Measurements from ENCODE around the gene GPC5.

DNA sequence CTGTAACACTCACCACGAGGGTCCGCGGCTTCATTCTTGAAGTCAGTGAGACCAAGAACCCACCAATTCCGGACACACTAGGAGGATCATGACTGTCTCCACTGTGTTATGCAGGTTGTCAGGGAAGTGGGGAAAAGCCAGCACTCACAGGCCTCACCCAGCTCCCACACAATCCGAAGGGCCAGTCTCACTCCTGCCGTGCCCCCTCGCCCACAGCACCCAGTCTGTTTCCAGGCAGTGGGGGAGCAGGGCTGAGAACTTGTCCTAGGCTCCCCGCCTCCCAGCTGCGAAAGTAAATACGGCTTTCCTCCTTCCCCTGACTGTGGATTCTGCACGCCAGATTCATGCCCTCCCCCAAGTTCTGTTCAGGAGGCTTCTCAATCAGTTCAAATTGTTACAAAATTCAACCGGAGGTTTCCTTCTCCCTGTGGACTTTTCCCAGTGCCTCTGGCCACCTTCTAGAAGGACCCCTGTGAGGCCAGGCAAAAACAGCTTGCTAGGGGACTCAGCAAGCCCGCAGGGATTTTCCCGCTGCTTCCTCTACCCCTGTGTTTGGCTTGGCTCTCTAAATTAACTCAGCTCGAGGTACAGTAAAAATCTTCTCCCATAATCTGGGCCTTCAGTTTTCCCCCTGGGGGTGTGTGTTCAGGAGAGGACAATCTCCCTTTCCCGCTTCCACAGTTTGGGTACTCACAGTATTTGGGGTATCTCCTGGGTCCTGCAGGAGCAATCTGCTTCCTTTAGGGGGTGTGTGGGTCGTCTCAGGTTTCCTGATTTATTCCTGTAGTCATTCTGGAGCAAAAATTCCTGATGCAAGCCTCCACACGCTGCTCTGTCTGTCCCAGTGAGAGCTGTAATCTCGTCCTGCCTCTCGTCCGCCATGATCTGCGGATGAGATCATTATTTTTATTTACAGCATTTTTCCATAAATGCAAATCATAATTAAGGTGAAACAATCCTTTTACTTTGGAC lies 899.8 kb downstream of the GPC5 start:
- TF ChIP-seq SUZ12 (IDR thresholded peaks at IDR 0.05) (no peak), FOXA1 (IDR thresholded peaks at IDR 0.05) (no peak), LEF1 (IDR thresholded peaks at IDR 0.05; ENCODE audit: borderline replicate concordance) (no peak), ELF4 (IDR thresholded peaks at IDR 0.05) (no peak), SP1 (IDR thresholded peaks at IDR 0.05) (no peak), FOXK2 (IDR thresholded peaks at IDR 0.05) (no peak), NFRKB (IDR thresholded peaks at IDR 0.05) (no peak), ARNT (IDR thresholded peaks at IDR 0.05) (no peak), ZNF384 (IDR thresholded peaks at IDR 0.05) (no peak), BHLHE40 (IDR thresholded peaks at IDR 0.05; ENCODE audit: borderline replicate concordance) (no peak)

All from HEK293T (cell line).